GM10266 (cell line): Measurements from ENCODE around the gene ELP4.

Source experiments
- DNase-seq: peaks from one replicate; pipeline ENCODE4 v3.0.0; 2012; ENCODE audit errors: extremely low spot score
- CTCF ChIP-seq: IDR thresholded peaks from 2 replicates; pipeline ENCODE4 v1.5.1; 2012; ENCODE audit warnings: mild to moderate bottlenecking, low read depth; ENCODE audit not compliant: control insufficient read depth, insufficient read depth; ENCODE audit errors: missing control alignments

The ELP4 gene

GRCh38 chr11:31782257-31782656 is 272.7 kb downstream of the ELP4 start:
- no peak for TF ChIP-seq CTCF

GRCh38 chr11:31783252-31783651 is 273.7 kb downstream of the ELP4 start:
- DNase-seq, result no peak
- TF ChIP-seq CTCF, result no peak

More at GRCh38 chr11:31782257-31782656, 272.7 kb downstream of the ELP4 start:
- no peak for DNase-seq

GRCh38 chr11:31784611-31785010 is 275.0 kb downstream of the ELP4 start:
- DNase-seq, result no peak
- TF ChIP-seq CTCF, result no peak

GRCh38 chr11:31786996-31787685 is 277.6 kb downstream of the ELP4 start:
- no peak for TF ChIP-seq CTCF

GRCh38 chr11:31788085-31788484 is 278.5 kb downstream of the ELP4 start:
- DNase-seq, result no peak
- no peak for TF ChIP-seq CTCF

More at GRCh38 chr11:31786996-31787685, 277.6 kb downstream of the ELP4 start:
- DNase-seq, result no peak

GRCh38 chr11:31790649-31791048 is 281.1 kb downstream of the ELP4 start:
- no peak for TF ChIP-seq CTCF
- no peak for DNase-seq

GRCh38 chr11:31792036-31792435 is 282.5 kb downstream of the ELP4 start:
- no peak for DNase-seq

More at GRCh38 chr11:31792036-31792435, 282.5 kb downstream of the ELP4 start:
- no peak for TF ChIP-seq CTCF
